Measurements from ENCODE around the gene RDM1.

RDM1 gene

DNA sequence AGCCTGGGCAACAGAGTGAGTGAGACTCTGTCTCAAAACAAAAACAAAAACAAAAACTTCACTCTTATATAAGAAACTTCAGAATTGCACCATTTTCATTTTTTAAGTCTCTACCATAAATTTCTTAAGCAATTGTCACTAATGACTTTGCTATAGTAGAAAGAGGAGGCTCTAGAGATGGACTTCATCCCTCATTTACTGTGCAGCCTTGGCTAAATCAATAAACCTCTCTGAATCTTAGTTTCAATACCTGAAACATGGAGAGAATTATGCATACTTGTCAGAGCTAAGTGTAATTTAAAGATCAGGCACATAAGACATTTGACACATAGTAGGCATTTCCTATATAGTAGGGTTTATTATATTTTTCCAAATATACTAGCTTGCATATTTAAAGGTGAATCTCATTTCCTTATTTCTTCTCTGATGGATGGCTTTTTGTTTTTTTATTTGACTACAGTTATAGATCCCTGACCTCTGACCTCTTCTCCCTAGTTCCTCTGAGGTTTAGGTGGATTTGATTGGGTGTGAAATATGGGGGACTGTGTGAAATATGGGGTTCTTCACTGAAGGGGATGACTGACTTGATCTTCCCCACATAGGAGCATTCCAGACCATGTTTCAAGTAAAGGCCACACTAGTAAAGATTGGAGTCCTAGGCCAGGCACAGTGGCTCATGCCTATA lies 53.1 kb downstream of the RDM1 start:
- Mint-ChIP-seq H3K4me3 (peak overlapping the region; percentile 77), H3K36me3 (ENCODE audit: low read depth) (peaks cover 26% of the 10 kb centered on the region), H3K9me3 (no peaks in the 10 kb centered on the region), H3K27me3 (no peaks in the 10 kb centered on the region), H3K27ac (peak overlapping the region; percentile 96), H3K4me1 (ENCODE audit: low read depth) (peaks cover 68% of the 10 kb centered on the region)
- DNase-seq = no peak

DNA sequence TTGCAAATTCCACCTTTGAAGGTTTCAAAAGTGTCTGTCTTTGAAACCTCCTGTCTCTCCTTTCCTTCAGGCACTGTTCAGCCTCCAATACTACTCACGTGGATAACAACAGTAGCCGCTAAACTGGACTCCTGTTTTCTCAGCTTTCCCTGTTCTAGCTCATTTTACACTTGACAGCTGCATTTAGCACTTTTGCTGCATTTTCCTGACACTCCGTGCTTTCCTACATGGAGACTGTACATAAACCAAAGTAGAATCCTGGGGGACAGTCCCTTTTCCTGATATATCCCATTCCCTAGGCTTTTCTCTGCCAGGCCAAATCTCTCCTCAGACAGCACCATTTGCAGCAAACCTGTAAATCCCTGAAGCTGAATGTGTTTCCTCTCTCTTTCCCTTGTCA lies 54.0 kb downstream of the RDM1 start:
- peaks cover 70% of the 10 kb centered on the region for H3K4me1 Mint-ChIP-seq (ENCODE audit: low read depth)
- H3K4me3 Mint-ChIP-seq = peak overlapping the region; percentile 63
- peaks cover 31% of the 10 kb centered on the region for H3K36me3 Mint-ChIP-seq (ENCODE audit: low read depth)
- no peaks in the 10 kb centered on the region for H3K27me3 Mint-ChIP-seq
- no peaks in the 10 kb centered on the region for H3K9me3 Mint-ChIP-seq
- H3K27ac Mint-ChIP-seq = peak overlapping the region; percentile 87
- DNase-seq = no peak

DNA sequence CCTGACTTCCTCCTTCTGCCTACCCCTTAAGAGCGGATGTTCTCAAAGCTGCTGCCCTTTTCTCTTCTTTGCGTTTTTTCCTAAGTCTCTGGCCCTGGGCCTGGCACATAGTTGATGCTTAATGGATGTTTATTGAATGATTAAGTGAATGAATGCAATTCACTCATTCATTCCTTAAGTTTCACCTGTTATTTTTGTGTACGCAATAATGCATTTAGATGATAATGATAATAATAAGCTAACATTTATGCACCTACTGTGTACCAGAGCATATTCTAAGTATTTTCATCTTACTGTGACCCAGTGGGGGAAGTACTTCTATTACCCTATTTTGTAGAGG lies 54.8 kb downstream of the RDM1 start:
- no peak for DNase-seq
- H3K4me3 Mint-ChIP-seq = peak overlapping the region; percentile 63
- H3K36me3 Mint-ChIP-seq (ENCODE audit: low read depth) = peaks cover 31% of the 10 kb centered on the region
- peak overlapping the region; percentile 87 for H3K27ac Mint-ChIP-seq
- H3K9me3 Mint-ChIP-seq = no peaks in the 10 kb centered on the region
- H3K27me3 Mint-ChIP-seq = no peaks in the 10 kb centered on the region
- peaks cover 70% of the 10 kb centered on the region for H3K4me1 Mint-ChIP-seq (ENCODE audit: low read depth)

DNA sequence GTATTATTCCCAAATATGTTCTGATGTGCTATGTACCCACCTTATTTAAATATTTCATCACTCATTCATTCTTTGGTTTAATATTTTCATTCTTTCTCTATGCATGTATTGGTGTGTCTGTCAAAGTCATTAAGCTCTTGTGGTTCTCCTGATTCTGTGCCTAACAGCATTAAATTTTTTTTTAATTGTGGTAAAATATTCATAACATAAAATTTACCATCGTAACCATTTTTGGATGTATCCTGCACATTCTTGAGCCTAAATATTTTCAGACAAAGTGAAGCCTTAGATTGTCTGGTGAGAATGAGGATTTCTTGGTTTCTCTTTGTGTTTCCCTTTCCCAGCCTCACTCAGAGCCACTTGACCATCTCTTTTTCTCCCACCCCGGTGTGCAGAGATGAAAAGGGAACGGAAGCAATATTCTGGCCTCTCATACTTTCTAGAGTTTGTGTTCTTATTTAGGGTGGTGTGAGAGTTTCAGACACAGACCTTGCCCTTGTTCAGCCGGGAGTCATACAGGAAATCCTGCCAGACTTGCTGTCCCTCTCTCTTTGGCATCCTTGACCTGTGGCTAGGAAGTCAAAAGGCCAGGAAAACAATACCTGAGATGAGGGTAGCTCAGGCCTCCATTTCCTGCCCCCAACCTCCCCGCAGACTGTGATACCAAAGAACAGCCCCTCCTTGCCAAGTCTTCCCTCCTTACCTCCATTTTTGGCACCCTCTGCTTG lies 55.3 kb downstream of the RDM1 start:
- no peak for DNase-seq
- Mint-ChIP-seq H3K27ac (peak overlapping the region; percentile 87), H3K4me3 (peak overlapping the region; percentile 63), H3K36me3 (ENCODE audit: low read depth) (peaks cover 31% of the 10 kb centered on the region), H3K4me1 (ENCODE audit: low read depth) (peaks cover 66% of the 10 kb centered on the region), H3K27me3 (no peaks in the 10 kb centered on the region), H3K9me3 (no peaks in the 10 kb centered on the region)

DNA sequence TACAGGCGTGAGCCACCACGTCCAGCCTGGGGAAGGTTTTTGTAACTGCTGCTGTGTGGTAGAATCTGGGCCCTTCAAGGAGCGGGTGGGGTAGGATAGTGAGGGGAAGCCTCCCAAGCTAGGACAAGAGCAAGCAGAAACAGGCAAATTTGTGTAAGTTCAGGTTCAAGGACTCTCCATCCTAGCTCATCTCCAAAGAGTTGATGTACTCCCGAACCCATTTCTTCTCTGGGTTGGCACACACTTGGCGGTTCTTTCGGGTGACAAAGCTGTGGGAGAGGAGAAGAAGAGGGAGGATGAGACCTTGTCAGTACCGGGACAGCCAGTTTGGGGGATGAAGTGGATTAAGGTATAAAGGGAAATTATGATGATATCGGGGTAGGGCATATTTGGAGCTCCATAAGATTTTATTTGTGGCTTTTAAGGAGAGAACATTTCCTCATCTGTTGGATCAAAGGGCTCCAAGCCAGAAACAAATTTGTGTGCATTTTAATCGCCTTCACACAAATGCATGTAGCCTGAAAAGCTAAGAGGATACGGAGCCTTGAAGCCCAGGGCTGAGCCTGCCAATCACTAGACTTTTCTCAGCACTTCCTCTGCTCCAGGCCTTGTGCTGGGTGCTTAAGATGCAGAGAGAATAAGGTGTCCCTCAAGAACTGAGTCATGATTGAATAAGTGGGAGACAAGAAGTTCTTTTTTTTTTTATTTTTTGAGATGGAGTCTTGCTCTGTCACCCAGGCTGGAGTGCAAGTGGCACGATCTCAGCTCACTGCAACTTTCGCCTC lies 58.2 kb downstream of the RDM1 start:
- H3K27me3 Mint-ChIP-seq = no peaks in the 10 kb centered on the region
- no peak overlapping the region for H3K4me3 Mint-ChIP-seq
- no peak overlapping the region for H3K27ac Mint-ChIP-seq

DNA sequence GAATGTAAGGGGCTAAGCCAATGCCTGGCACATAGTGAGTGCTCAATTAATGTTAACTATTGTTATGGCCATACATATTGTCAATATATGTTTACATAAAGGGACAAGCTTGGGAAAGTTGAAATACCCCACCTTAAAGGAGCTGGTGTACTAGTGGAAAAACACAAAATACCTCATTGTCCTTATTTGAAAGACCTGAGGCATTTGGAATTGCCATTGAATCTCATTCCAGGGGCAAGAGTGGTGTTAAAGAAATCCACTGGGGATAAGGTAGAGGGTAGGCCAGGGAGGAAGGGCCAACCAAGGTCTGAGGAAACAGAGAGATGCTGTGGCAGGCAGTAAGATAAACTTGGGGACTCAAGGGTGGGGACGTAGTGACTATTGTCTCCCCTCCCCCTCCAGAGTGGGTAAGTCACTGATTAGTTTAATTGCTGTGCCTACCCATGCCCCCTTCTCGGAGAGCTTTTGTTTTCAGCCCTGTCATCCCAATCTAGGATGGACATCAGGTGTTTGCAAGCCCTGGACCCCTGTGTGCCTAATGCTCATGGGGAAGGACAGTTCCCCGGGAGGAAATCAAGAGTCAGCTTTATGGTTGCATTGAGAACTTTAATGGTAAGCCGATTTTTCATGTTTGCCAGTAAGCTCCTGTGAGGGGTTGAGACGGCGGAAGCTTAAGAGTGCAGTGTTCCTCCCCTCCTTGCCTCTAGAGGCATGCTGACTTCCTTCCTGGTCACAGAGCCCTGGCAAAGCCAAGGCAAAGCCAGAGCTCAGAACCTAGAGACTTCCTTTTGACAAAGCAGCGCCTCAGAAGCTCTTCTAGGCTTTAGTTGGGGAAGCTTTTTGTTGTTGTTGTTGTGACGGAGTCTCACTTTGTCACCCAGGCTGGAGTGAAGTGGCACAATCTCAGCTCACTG lies 59.4 kb downstream of the RDM1 start:
- Mint-ChIP-seq H3K27ac (peak overlapping the region; percentile 57), H3K9me3 (no peaks in the 10 kb centered on the region), H3K36me3 (ENCODE audit: low read depth) (peaks cover 23% of the 10 kb centered on the region), H3K4me3 (no peak overlapping the region), H3K27me3 (no peaks in the 10 kb centered on the region), H3K4me1 (ENCODE audit: low read depth) (peaks cover 37% of the 10 kb centered on the region)
- no peak for DNase-seq

More for the DNA sequence above, 58.2 kb downstream of the RDM1 start:
- no peak for DNase-seq
- peaks cover 43% of the 10 kb centered on the region for H3K4me1 Mint-ChIP-seq (ENCODE audit: low read depth)
- H3K9me3 Mint-ChIP-seq = no peaks in the 10 kb centered on the region
- H3K36me3 Mint-ChIP-seq (ENCODE audit: low read depth) = peaks cover 23% of the 10 kb centered on the region

DNA sequence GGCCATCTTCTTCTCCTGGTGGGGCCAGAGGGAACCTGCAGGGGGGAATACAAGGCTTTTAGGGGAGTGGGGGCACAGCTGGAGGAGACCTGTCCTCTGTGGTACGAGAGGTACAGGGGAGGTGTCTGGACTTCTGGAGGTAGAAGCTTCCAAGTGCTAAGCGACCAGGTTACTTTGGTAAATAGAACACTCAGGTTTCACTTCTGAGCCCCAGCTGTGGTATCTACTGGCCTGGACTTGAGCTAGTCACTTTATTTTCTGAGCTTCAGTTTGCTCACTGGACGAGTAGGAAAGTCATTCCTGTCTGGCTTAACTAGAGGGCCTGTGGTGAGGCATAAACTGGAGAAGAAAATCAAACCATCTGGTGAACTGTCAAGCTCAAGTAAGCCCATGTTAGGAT lies 61.8 kb downstream of the RDM1 start, which contains the start of gene HEATR9:
Gene HEATR9, minus strand, starts transcription at position 155 of the 400 bp plus-strand sequence. Its CDS starts 149 bp downstream, at position 6.
- Mint-ChIP-seq H3K4me3 (no peak within 1 kb of the TSS), H3K27ac (no peak within 1 kb of the TSS), H3K4me1 (ENCODE audit: low read depth) (peaks cover 34% of the 10 kb centered on the region), H3K9me3 (no peaks in the 10 kb centered on the region), H3K36me3 (ENCODE audit: low read depth) (peaks cover 12% of the 10 kb centered on the region), H3K27me3 (no peaks in the 10 kb centered on the region)
- DNase-seq = no peak

All from activated T-cell treated with anti-CD3 and anti-CD28 coated beads, Interleukin-2, amount 50 U/mL, for 24 hours (primary cell).